CD4-positive, alpha-beta memory T cell (primary cell): ENCODE results near the gene SYT17. TPM values are rescaled to one million over a fixed set of nuclear protein-coding genes. Genes with fewer than 3 reads are reported as not detected.

ENCODE experiments used
- CTCF ChIA-PET: fragments of 350-600 bp; sonication (Branson Sonifier 250); formaldehyde crosslinking; loops from one replicate; lab custom pipeline; 2021; ENCODE audit warnings: inconsistent platforms; ENCODE audit not compliant: partially characterized antibody; lab: Charles Lee
- POLR2A ChIA-PET: fragments of 350-600 bp; sonication (Branson Sonifier 250); formaldehyde crosslinking; loops from one replicate; lab custom pipeline; 2021; ENCODE audit not compliant: partially characterized antibody; lab: Charles Lee
- DNase-seq, 5 donors: peaks; one replicate each; pipeline versions ENCODE4 v3.0.0 to v3.0.0-alpha.2; 2020 to 2022; ENCODE audit warnings: mixed read lengths in 1 of 5
- H3K27ac ChIP-seq: one replicate; pipeline ENCODE4 v1.7.0; 2013; ENCODE audit warnings: low read depth, low read length
- H3K27me3 ChIP-seq: 2 replicates; pipeline ENCODE4 v1.7.0; 2013; ENCODE audit warnings: mild to moderate bottlenecking, low read length, moderate library complexity; ENCODE audit not compliant: insufficient read depth
- H3K36me3 ChIP-seq: 2 replicates; pipeline ENCODE4 v1.7.0; 2013; ENCODE audit warnings: mild to moderate bottlenecking, low read length, moderate library complexity; ENCODE audit not compliant: insufficient read depth
- H3K4me1 ChIP-seq: 2 replicates; pipeline ENCODE4 v1.7.0; 2013; ENCODE audit warnings: mild to moderate bottlenecking, low read length, moderate library complexity; ENCODE audit not compliant: insufficient read depth
- H3K4me3 ChIP-seq, 2 donors: one replicate each; pipeline ENCODE4 v1.7.0; 2013; ENCODE audit warnings: low read length in 2 of 2, mild to moderate bottlenecking in 1 of 2
- H3K9me3 ChIP-seq, 2 donors: one replicate each; pipeline ENCODE4 v1.7.0; 2013; ENCODE audit warnings: low read length in 2 of 2, control low read depth in 1 of 2; ENCODE audit not compliant: control insufficient read depth in 1 of 2
- H3K27ac Mint-ChIP-seq, 7 donors: one replicate each; pipeline ENCODE4 v1.8.0; 2020 to 2021; ENCODE audit warnings: mixed read lengths in 7 of 7, mild to moderate bottlenecking in 6 of 7, inconsistent platforms in 3 of 7, moderate library complexity in 3 of 7
- H3K27me3 Mint-ChIP-seq, 2 donors: one replicate each; pipeline ENCODE4 v1.8.0; 2020 to 2021; ENCODE audit warnings: mixed read lengths in 2 of 2
- H3K36me3 Mint-ChIP-seq, 2 donors: one replicate each; pipeline ENCODE4 v1.8.0; 2020 to 2021; ENCODE audit warnings: mixed read lengths in 2 of 2, inconsistent platforms in 1 of 2, mild to moderate bottlenecking in 1 of 2
- H3K4me1 Mint-ChIP-seq, 4 donors: one replicate each; pipeline ENCODE4 v1.8.0; 2020 to 2021; ENCODE audit warnings: mixed read lengths in 4 of 4, mild to moderate bottlenecking in 1 of 4
- H3K4me3 Mint-ChIP-seq, 8 donors: one replicate each; pipeline ENCODE4 v1.8.0; 2020 to 2021; ENCODE audit warnings: mixed read lengths in 8 of 8, mild to moderate bottlenecking in 7 of 8, moderate library complexity in 6 of 8, inconsistent platforms in 3 of 8
- H3K9me3 Mint-ChIP-seq, 8 donors: one replicate each; pipeline ENCODE4 v1.8.0; 2020 to 2021; ENCODE audit warnings: mixed read lengths in 8 of 8, mild to moderate bottlenecking in 5 of 8, inconsistent platforms in 3 of 8, moderate library complexity in 1 of 8
- intact Hi-C: fragments of 100-400 bp; cut with micrococcal nuclease; formaldehyde crosslinking; loops from one replicate; pipeline ENCODE4 v1.15.1; 2023
- polyA plus RNA-seq, 2 donors: library from polyadenylated mRNA; unstranded; fragments of 300-500 nt; fragmentation: Illumina TruSeq; gene quantifications; one replicate each; pipeline ENCODE4 v1.2.3, GENCODE V29; 2021
- total RNA-seq, 2 experiments: library from RNA; stranded (reverse); gene quantifications; one replicate each; pipeline ENCODE4 v1.2.3, GENCODE V29; 2021

The SYT17 gene
- total and polyA plus RNA-seq, 4 experiments from 2014 or later: not detected

DNA sequence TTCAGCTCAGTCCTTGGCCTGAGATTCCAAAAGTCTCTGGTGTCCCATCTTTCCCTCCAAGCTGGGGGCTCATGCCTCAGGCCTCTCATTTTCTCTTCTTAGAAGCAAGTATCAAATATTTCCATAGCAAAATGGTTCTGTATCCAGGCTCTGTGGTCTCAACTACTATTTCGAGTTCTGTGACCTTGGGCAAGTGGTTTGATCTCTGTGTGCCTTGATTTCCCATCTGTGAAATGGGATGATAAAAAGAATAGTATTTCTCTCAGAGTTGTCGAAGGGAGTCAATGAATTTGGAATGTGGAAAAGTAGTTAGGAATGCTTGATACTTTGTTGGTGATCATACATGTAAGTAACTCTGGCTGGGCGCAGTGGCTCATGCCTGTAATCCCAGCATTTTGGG, 6.4 kb downstream of the SYT17 start:
- ChIA-PET CTCF (no interaction called here), POLR2A (no interaction called here)

DNA sequence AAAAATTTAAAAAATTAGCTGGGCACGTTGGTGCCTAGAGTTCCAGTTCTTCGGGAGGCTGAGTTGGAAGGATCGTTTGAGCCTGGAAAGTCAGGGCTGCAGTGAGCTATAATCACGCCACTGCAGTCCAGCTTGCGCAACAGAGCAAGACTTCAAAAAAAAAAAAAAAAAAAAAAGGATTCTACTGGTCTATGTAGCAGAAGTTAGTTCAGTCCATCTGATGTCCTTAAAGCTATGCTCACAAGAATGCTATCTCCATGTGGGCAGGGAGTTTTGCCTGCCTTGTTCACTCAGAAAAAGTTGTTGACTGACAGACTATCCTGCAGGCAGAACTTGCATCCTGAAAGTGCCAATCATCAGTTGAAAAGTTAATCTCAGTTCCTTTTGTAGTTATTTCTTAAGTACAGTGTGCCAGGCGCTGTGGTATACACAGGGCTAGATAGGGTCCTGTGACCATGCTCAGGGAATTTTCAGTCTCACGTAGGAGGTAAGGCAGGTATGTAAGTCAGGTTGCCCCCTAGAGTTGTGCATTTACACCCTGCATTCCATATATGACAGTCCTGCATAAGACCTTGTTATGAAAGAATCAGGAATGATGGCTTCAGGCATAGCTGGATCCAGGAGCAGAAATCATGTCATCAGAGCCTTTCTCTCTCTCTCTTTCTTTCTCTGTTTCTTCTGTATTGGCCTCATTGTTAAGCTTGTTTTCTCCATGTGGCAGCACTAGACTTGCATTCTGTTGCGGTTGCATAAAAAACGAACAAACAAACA, 7.6 kb downstream of the SYT17 start:
- no peaks in the 10 kb centered on the region for H3K9me3 ChIP-seq
- H3K36me3 ChIP-seq: no peaks in the 10 kb centered on the region
- Mint-ChIP-seq H3K27me3 (peaks cover 2 to 25% of the 10 kb centered on the region in 2 donors), H3K36me3 (no peaks in the 10 kb centered on the region), H3K4me3 (no peak overlapping the region), H3K9me3 (no peaks in the 10 kb centered on the region), H3K4me1 (no peaks in the 10 kb centered on the region), H3K27ac (peak overlapping the region in 1 of 7 donors; percentile 57)
- POLR2A ChIA-PET: no interaction called here
- no peaks in the 10 kb centered on the region for H3K4me1 ChIP-seq
- H3K27ac ChIP-seq: no peak overlapping the region
- intact Hi-C loops: no loop called here
- no peaks in the 10 kb centered on the region for H3K27me3 ChIP-seq
- no peak for DNase-seq
- CTCF ChIA-PET: no interaction called here
- no peak overlapping the region for H3K4me3 ChIP-seq

More for the DNA sequence above, 6.4 kb downstream of the SYT17 start:
- peaks cover 0 to 1% of the 10 kb centered on the region in 2 donors for H3K36me3 Mint-ChIP-seq
- no peak overlapping the region for H3K27ac Mint-ChIP-seq
- Histone ChIP-seq H3K27ac (no peak overlapping the region), H3K9me3 (no peaks in the 10 kb centered on the region), H3K27me3 (no peaks in the 10 kb centered on the region), H3K4me3 (no peak overlapping the region), H3K4me1 (no peaks in the 10 kb centered on the region), H3K36me3 (no peaks in the 10 kb centered on the region)
- no peak for DNase-seq
- no peak overlapping the region for H3K4me3 Mint-ChIP-seq
- no peaks in the 10 kb centered on the region for H3K9me3 Mint-ChIP-seq
- H3K4me1 Mint-ChIP-seq: peaks cover 0 to 3% (median under 1%) of the 10 kb centered on the region in 4 donors
- peaks cover 7 to 32% of the 10 kb centered on the region in 2 donors for H3K27me3 Mint-ChIP-seq
- intact Hi-C loops: no loop called here

DNA sequence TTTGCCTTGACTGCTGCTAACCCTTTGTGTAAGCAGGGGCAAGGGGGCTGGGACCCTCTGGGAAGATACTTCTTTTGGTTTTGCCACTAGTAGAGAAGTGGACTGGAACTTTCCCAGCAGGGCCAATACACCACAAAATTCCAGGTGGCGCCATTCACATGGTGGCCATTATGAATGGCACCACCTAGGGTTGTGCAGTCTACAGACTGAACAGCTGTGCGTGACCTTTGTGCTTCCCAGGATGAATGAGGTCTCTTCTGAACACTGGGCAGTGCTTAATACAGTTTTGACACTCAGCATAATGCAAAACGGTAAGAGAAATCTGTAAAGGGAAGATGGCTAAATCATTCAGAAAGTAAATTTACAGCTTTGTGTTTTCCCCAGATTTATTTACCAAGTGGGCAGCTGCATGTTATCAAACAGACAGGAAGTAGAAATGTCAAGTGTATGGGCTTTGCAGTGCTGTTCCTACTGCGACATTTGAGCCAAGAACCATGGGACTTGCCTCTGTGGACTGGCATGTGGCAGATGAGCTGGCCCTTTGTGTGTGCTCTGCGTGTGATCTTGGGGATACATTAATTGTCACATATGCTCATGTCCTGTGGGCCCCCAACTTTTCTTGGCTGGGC, 9.2 kb downstream of the SYT17 start:
- H3K36me3 Mint-ChIP-seq: no peaks in the 10 kb centered on the region
- CTCF ChIA-PET: interaction anchor here (5.1 kb wide), 1 partner anchor 92 kb away, joined by 26 read pairs; no protein-coding TSS in a partner anchor

DNA sequence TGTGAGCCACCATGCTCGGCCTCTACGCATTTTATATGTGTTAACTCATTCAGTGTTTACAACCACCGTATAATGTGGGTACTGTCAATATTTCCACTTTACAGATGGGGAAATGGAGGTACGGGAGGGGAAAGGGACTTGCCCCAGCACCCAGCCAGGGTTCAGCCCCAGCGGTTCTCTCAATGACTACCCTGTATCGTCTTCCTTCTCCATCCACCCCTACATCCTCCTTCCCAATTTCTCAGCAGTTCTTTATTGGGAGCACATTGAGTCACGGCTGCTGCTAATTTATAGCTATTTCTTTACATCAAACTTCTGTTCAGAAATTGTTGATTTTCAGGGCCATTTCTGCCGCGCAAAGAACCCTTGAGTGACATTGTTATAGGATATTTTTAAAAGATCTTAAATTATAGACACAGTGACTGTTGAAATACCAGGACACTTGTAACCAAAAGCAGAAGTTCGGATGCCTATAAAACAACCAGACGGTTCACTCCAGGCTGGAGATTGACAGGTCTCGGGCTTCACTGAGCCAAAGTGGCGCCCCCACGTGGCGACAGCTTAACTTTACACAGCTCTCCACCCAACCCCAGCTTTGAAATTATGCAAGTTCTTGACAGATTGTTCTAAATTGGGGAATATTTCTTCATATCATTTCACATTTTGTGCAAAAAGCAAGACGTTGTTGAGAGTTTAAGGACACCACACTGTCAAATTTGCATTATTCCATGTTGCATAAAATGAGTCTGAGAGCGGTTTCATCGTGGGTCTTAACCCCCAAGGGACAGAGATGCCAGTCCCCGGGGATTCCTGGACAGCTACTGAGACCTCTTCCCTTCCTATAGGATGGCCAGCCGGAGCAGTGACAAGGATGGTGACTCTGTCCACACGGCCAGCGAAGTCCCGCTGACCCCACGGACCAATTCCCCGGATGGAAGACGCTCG, 11.8 kb downstream of the SYT17 start:
- ChIA-PET CTCF (interaction anchor here (1.3 to 5.1 kb wide), 2 partner anchors 84 to 94 kb away, joined by 3 to 26 read pairs; no protein-coding TSS in a partner anchor), POLR2A (no interaction called here)
- no peak overlapping the region for H3K27ac Mint-ChIP-seq
- Histone ChIP-seq H3K4me3 (no peak overlapping the region), H3K9me3 (no peaks in the 10 kb centered on the region), H3K27me3 (no peaks in the 10 kb centered on the region), H3K4me1 (no peaks in the 10 kb centered on the region), H3K36me3 (no peaks in the 10 kb centered on the region), H3K27ac (no peak overlapping the region)
- intact Hi-C loops: no loop called here
- H3K4me1 Mint-ChIP-seq: no peaks in the 10 kb centered on the region
- DNase-seq: peak in 2 of 5 donors; percentile 1 to 5
- H3K36me3 Mint-ChIP-seq: no peaks in the 10 kb centered on the region
- no peak overlapping the region for H3K4me3 Mint-ChIP-seq
- H3K27me3 Mint-ChIP-seq: peaks cover 2 to 10% of the 10 kb centered on the region in 2 donors
- H3K9me3 Mint-ChIP-seq: no peaks in the 10 kb centered on the region

More for the DNA sequence above, 9.2 kb downstream of the SYT17 start:
- Mint-ChIP-seq H3K4me1 (no peaks in the 10 kb centered on the region), H3K27me3 (peaks cover 2 to 27% of the 10 kb centered on the region in 2 donors), H3K27ac (no peak overlapping the region), H3K4me3 (no peak overlapping the region), H3K9me3 (no peaks in the 10 kb centered on the region)
- H3K27me3 ChIP-seq: no peaks in the 10 kb centered on the region
- H3K4me3 ChIP-seq: no peak overlapping the region
- DNase-seq: no peak
- no peaks in the 10 kb centered on the region for H3K4me1 ChIP-seq
- no peak overlapping the region for H3K27ac ChIP-seq
- POLR2A ChIA-PET: no interaction called here
- H3K36me3 ChIP-seq: no peaks in the 10 kb centered on the region
- intact Hi-C loops: no loop called here
- no peaks in the 10 kb centered on the region for H3K9me3 ChIP-seq

DNA sequence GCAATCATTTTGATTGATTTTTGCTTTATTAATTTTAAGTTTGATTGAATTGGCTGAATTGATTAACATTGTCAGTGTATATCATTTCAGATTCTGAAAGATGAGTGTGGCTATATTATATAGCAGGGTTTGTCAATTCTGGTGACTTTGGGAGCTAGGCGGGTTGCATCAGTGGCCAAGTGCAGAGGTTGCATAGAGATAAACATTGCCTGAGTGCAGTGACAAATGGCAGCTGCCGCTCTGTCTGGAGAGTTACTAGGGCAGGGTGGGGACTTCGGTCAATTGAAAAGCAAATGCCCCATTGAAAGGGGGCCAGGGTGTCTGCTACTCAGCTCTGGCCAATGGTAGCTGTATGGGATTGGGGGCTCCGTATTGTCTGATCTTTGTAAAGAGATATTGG, 12.7 kb downstream of the SYT17 start:
- no peak overlapping the region for H3K27ac Mint-ChIP-seq
- ChIA-PET CTCF (interaction anchor here (5.1 kb wide), 1 partner anchor 95 kb away, joined by 26 read pairs; no protein-coding TSS in a partner anchor), POLR2A (no interaction called here)
- H3K27me3 ChIP-seq: no peaks in the 10 kb centered on the region
- H3K4me1 ChIP-seq: no peaks in the 10 kb centered on the region
- H3K4me3 Mint-ChIP-seq: no peak overlapping the region
- no peak overlapping the region for H3K27ac ChIP-seq
- no peaks in the 10 kb centered on the region for H3K36me3 Mint-ChIP-seq
- no peaks in the 10 kb centered on the region for H3K9me3 ChIP-seq
- no peak for DNase-seq
- H3K36me3 ChIP-seq: no peaks in the 10 kb centered on the region
- H3K4me1 Mint-ChIP-seq: no peaks in the 10 kb centered on the region
- intact Hi-C loops: no loop called here
- H3K9me3 Mint-ChIP-seq: no peaks in the 10 kb centered on the region
- peaks cover 2 to 10% of the 10 kb centered on the region in 2 donors for H3K27me3 Mint-ChIP-seq
- no peak overlapping the region for H3K4me3 ChIP-seq

GRCh38 chr16:19182481-19182880, 14.4 kb downstream of the SYT17 start:
- Histone ChIP-seq H3K4me1 (no peaks in the 10 kb centered on the region), H3K4me3 (no peak overlapping the region), H3K27ac (no peak overlapping the region), H3K27me3 (no peaks in the 10 kb centered on the region), H3K9me3 (no peaks in the 10 kb centered on the region), H3K36me3 (no peaks in the 10 kb centered on the region)
- CTCF ChIA-PET: no interaction called here
- Mint-ChIP-seq H3K36me3 (no peaks in the 10 kb centered on the region), H3K4me3 (no peak overlapping the region), H3K27me3 (peaks cover 0 to 5% of the 10 kb centered on the region in 2 donors), H3K4me1 (no peaks in the 10 kb centered on the region), H3K27ac (no peak overlapping the region), H3K9me3 (no peaks in the 10 kb centered on the region)
- no peak for DNase-seq
- intact Hi-C loops: no loop called here
- POLR2A ChIA-PET: no interaction called here

- H3K27ac ChIP-seq: no peak overlapping the region
- Mint-ChIP-seq H3K27ac (no peak overlapping the region), H3K4me1 (no peaks in the 10 kb centered on the region), H3K27me3 (peaks cover 0 to 5% of the 10 kb centered on the region in 2 donors), H3K36me3 (no peaks in the 10 kb centered on the region), H3K9me3 (peaks cover 0 to 5% (median 0%) of the 10 kb centered on the region in 8 donors), H3K4me3 (no peak overlapping the region)
- no peaks in the 10 kb centered on the region for H3K27me3 ChIP-seq
- H3K9me3 ChIP-seq: no peaks in the 10 kb centered on the region
- ChIA-PET CTCF (no interaction called here), POLR2A (no interaction called here)
- H3K36me3 ChIP-seq: no peaks in the 10 kb centered on the region
- no peak for DNase-seq
- no peaks in the 10 kb centered on the region for H3K4me1 ChIP-seq
- intact Hi-C loops: no loop called here
- H3K4me3 ChIP-seq: no peak overlapping the region
Observed at GRCh38 chr16:19183187-19183586, 15.1 kb downstream of the SYT17 start.
